H9 (cell line): ENCODE results near the gene PLSCR2. TPM values are rescaled to one million over a fixed set of nuclear protein-coding genes. Genes with fewer than 3 reads are reported as not detected.

Experiments
- DNase-seq: peaks from one replicate; pipeline ENCODE4 v3.0.0-alpha.2; 2017
- H2AFZ ChIP-seq: one replicate; pipeline ENCODE4 v1.6.1; 2013; ENCODE audit warnings: mild to moderate bottlenecking, low read length, control low read depth, moderate library complexity
- H2AK5ac ChIP-seq: 2 replicates; pipeline ENCODE4 v1.6.1; 2013; ENCODE audit warnings: low read length, control low read depth, mixed read lengths; ENCODE audit not compliant: insufficient read length
- H2BK120ac ChIP-seq: one replicate; pipeline ENCODE4 v1.6.1; 2013; ENCODE audit warnings: low read depth, mild to moderate bottlenecking, low read length, control low read depth, inconsistent platforms; ENCODE audit not compliant: poor library complexity, severe bottlenecking
- H2BK12ac ChIP-seq: 2 replicates; pipeline ENCODE4 v1.6.1; 2013; ENCODE audit warnings: low read length, control low read depth, mixed read lengths, low read depth; ENCODE audit not compliant: insufficient read length
- H2BK15ac ChIP-seq: 2 replicates; pipeline ENCODE4 v1.6.1; 2013; ENCODE audit warnings: low read depth, low read length, control low read depth
- H2BK20ac ChIP-seq: one replicate; pipeline ENCODE4 v1.6.1; 2013; ENCODE audit warnings: low read depth, mild to moderate bottlenecking, low read length, control low read depth, inconsistent platforms; ENCODE audit not compliant: poor library complexity, severe bottlenecking
- H2BK5ac ChIP-seq: 2 replicates; pipeline ENCODE4 v1.6.1; 2013; ENCODE audit warnings: low read length, control low read depth, mixed read lengths; ENCODE audit not compliant: insufficient read length
- H3K14ac ChIP-seq: 2 replicates; pipeline ENCODE4 v1.6.1; 2013; ENCODE audit warnings: low read length, control low read depth; ENCODE audit not compliant: insufficient read depth
- H3K18ac ChIP-seq: 2 replicates; pipeline ENCODE4 v1.6.1; 2013; ENCODE audit warnings: low read depth, mild to moderate bottlenecking, mixed read lengths, low read length, control low read depth; ENCODE audit not compliant: insufficient read length
- H3K23ac ChIP-seq: 2 replicates; pipeline ENCODE4 v1.6.1; 2013; ENCODE audit warnings: low read length, control low read depth, mixed read lengths, low read depth; ENCODE audit not compliant: insufficient read length
- H3K23me2 ChIP-seq: 2 replicates; pipeline ENCODE4 v1.6.1; 2013; ENCODE audit warnings: low read depth, mild to moderate bottlenecking, mixed read lengths, low read length, control low read depth; ENCODE audit not compliant: insufficient read length, poor library complexity, severe bottlenecking
- H3K27ac ChIP-seq: 2 replicates; pipeline ENCODE4 v1.5.1; 2013; ENCODE audit warnings: low read length, control low read depth, mixed read lengths, low read depth; ENCODE audit not compliant: insufficient read length
- H3K27me3 ChIP-seq: 2 replicates; pipeline ENCODE4 v1.6.1; 2013; ENCODE audit warnings: low read length, control low read depth, inconsistent platforms; ENCODE audit not compliant: insufficient read depth
- H3K4ac ChIP-seq: 2 replicates; pipeline ENCODE4 v1.6.1; 2013; ENCODE audit warnings: low read depth, mild to moderate bottlenecking, control low read depth, inconsistent platforms, low read length, moderate library complexity
- H3K4me1 ChIP-seq: 2 replicates; pipeline ENCODE4 v1.6.1; 2013; ENCODE audit warnings: low read length, control low read depth, inconsistent platforms; ENCODE audit not compliant: insufficient read depth
- H3K4me2 ChIP-seq: 2 replicates; pipeline ENCODE4 v1.6.1; 2013; ENCODE audit warnings: low read length, control low read depth, mixed read lengths; ENCODE audit not compliant: insufficient read length, insufficient read depth
- H3K56ac ChIP-seq: 2 replicates; pipeline ENCODE4 v1.6.1; 2013; ENCODE audit warnings: low read depth, mild to moderate bottlenecking, mixed read lengths, low read length, control low read depth; ENCODE audit not compliant: insufficient read length
- H3K79me1 ChIP-seq: 2 replicates; pipeline ENCODE4 v1.6.1; 2013; ENCODE audit warnings: low read depth, mild to moderate bottlenecking, moderate library complexity, low read length, control low read depth, inconsistent platforms; ENCODE audit not compliant: insufficient read depth, poor library complexity, severe bottlenecking
- H3K79me2 ChIP-seq: 2 replicates; pipeline ENCODE4 v1.6.1; 2013; ENCODE audit warnings: low read length, control low read depth, inconsistent platforms; ENCODE audit not compliant: insufficient read depth
- H3K9ac ChIP-seq: 2 replicates; pipeline ENCODE4 v1.6.1; 2013; ENCODE audit warnings: low read length, control low read depth, mixed read lengths; ENCODE audit not compliant: insufficient read length; ENCODE audit errors: extremely low read depth
- H3K9me3 ChIP-seq: one replicate; pipeline ENCODE4 v1.6.1; 2013; ENCODE audit warnings: low read depth, low read length, inconsistent platforms; ENCODE audit not compliant: control insufficient read depth
- H3T11ph ChIP-seq: one replicate; pipeline ENCODE4 v1.6.1; 2013; ENCODE audit warnings: mild to moderate bottlenecking, low read length, control low read depth, inconsistent platforms
- H4K20me1 ChIP-seq: one replicate; pipeline ENCODE4 v1.6.1; 2013; ENCODE audit not compliant: control insufficient read depth, insufficient read length, insufficient read depth
- H4K5ac ChIP-seq: 2 replicates; pipeline ENCODE4 v1.6.1; 2013; ENCODE audit warnings: low read depth, mild to moderate bottlenecking, mixed read lengths, low read length, control low read depth; ENCODE audit not compliant: insufficient read length
- H4K8ac ChIP-seq: replicated peaks from 2 replicates; pipeline ENCODE4 v1.6.1; 2013; ENCODE audit warnings: low read length, control low read depth, mixed read lengths, low read depth; ENCODE audit not compliant: insufficient read length
- H4K91ac ChIP-seq: 2 replicates; pipeline ENCODE4 v1.6.1; 2013; ENCODE audit warnings: low read depth, mild to moderate bottlenecking, moderate library complexity, mixed read lengths, low read length, control low read depth; ENCODE audit not compliant: insufficient read length
- H3K27ac Mint-ChIP-seq, 3 experiments: 2 replicates in 2 of 3; 3 replicates in 1 of 3; pipeline ENCODE4 v1.8.0; 2020 to 2021; ENCODE audit warnings: mixed read lengths in 3 of 3, mild to moderate bottlenecking in 1 of 3, moderate library complexity in 1 of 3
- H3K27me3 Mint-ChIP-seq: 2 replicates; pipeline ENCODE4 v1.8.0; 2021; ENCODE audit warnings: low read depth, mild to moderate bottlenecking, moderate library complexity, mixed read lengths
- H3K36me3 Mint-ChIP-seq, 3 experiments: 2 replicates in 2 of 3; 3 replicates in 1 of 3; pipeline ENCODE4 v1.8.0; 2020 to 2021; ENCODE audit warnings: low read depth in 3 of 3, mixed read lengths in 3 of 3; ENCODE audit not compliant: insufficient read depth in 1 of 3
- H3K4me1 Mint-ChIP-seq, 2 experiments: 2 replicates each; pipeline ENCODE4 v1.8.0; 2020; ENCODE audit warnings: mixed read lengths in 2 of 2
- H3K4me3 Mint-ChIP-seq, 2 experiments: 2 replicates in 1 of 2; 3 replicates in 1 of 2; pipeline ENCODE4 v1.8.0; 2020 to 2021; ENCODE audit warnings: mild to moderate bottlenecking in 2 of 2, mixed read lengths in 2 of 2, moderate library complexity in 1 of 2
- H3K9me3 Mint-ChIP-seq, 2 experiments: 2 replicates in 1 of 2; 3 replicates in 1 of 2; pipeline ENCODE4 v1.8.0; 2020; ENCODE audit warnings: mild to moderate bottlenecking in 2 of 2, mixed read lengths in 2 of 2, moderate library complexity in 1 of 2
- CTCF ChIP-seq: fragments of 200-600 bp; sonication (generic); conservative IDR thresholded peaks from 3 replicates; pipeline ENCODE4 v1.8.0; 2021; ENCODE audit warnings: antibody characterized with exemption, mild to moderate bottlenecking
- WGBS: extraction: QIAGEN DNeasy Blood & Tissue Kit; methylation state at CpG from one replicate; pipeline ENCODE4 v1.1.7; 2013; ENCODE audit warnings: missing lambda C conversion rate, low lambda C conversion rate, mixed read lengths; ENCODE audit not compliant: insufficient read length; ENCODE audit errors: extremely low coverage; 5-methylcytosine and 5-hydroxymethylcytosine counted together
- total RNA-seq: library from RNA; stranded (reverse); gene quantifications from 2 replicates; pipeline ENCODE4 v1.2.1, GENCODE V29; 2021

PLSCR2 gene
- total RNA-seq, 1 experiment from 2014 or later = not detected

DNA sequence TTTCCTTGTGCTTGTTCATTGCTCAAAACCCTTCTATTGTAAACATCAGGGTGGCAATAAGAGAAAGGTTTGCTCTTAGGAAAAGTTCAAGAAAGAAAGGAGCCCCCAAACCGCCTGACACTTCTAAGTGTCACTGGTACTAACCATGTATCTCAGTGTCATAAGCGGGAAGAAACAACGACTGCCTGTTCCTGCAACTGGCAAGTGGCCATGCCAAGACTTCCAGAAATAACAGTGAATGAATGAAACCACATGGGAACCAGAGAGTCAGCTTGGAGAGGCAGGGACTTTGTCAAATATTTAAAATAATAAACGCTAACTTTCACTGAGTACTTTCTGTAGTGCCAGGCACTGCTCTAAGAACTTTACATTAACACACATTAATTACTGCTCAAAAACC, 1.1 kb downstream of the PLSCR2 start:
- WGBS = no CpG with 5 or more reads among the region's 4 CpGs
- H3K9ac ChIP-seq = no peak overlapping the region
- Mint-ChIP-seq H3K4me3 (no peak overlapping the region), H3K27me3 (no peaks in the 10 kb centered on the region), H3K27ac (no peak overlapping the region), H3K9me3 (no peaks in the 10 kb centered on the region; a peak in 1 of 5 replicates), H3K36me3 (peaks cover 0 to 2% (median 0%) of the 10 kb centered on the region in 3 experiments; a peak in 1 of 7 replicates), H3K4me1 (peaks cover 5 to 9% of the 10 kb centered on the region in 2 experiments; a peak in 3 of 4 replicates)
- H3K14ac ChIP-seq = no peak overlapping the region
- no peak overlapping the region for H2BK5ac ChIP-seq
- H2BK20ac ChIP-seq = no peak overlapping the region
- H4K91ac ChIP-seq = no peak overlapping the region
- H3K27ac ChIP-seq = no peak overlapping the region
- no peak overlapping the region for H2AFZ ChIP-seq
- H2AK5ac ChIP-seq = no peak overlapping the region
- no peak overlapping the region for H3K4me2 ChIP-seq
- H3K18ac ChIP-seq = no peak overlapping the region
- no peak overlapping the region for H4K5ac ChIP-seq
- H3K23me2 ChIP-seq = no peaks in the 10 kb centered on the region
- no peaks in the 10 kb centered on the region for H3K79me1 ChIP-seq
- no peaks in the 10 kb centered on the region for H3K9me3 ChIP-seq
- TF ChIP-seq CTCF = no peak
- no peaks in the 10 kb centered on the region for H4K20me1 ChIP-seq
- no peak overlapping the region for H3K23ac ChIP-seq
- H3T11ph ChIP-seq = no peak overlapping the region
- no peaks in the 10 kb centered on the region for H3K4me1 ChIP-seq
- no peak overlapping the region for H4K8ac ChIP-seq
- H3K79me2 ChIP-seq = no peaks in the 10 kb centered on the region
- H2BK120ac ChIP-seq = no peak overlapping the region
- H2BK12ac ChIP-seq = no peak overlapping the region
- no peak overlapping the region for H3K56ac ChIP-seq
- no peak overlapping the region for H2BK15ac ChIP-seq
- no peak overlapping the region for H3K4ac ChIP-seq
- no peaks in the 10 kb centered on the region for H3K27me3 ChIP-seq
- DNase-seq = no peak
